NCI-H460 (cell line): Measurements from ENCODE around the gene DAB1. TPM values are rescaled to one million over a fixed set of nuclear protein-coding genes. Genes with fewer than 3 reads are reported as not detected.

Experiments used
- DNase-seq: peaks from one replicate; pipeline ENCODE4 v3.0.0-alpha.2; 2016; ENCODE audit warnings: low read depth; ENCODE audit errors: extremely low read depth
- total RNA-seq: library from RNA; depleted of rRNA; stranded (reverse); fragments of >200 nt; shearing (Covaris generic); gene quantifications from 2 replicates; pipeline ENCODE4 v1.2.3, GENCODE V29; 2014

DAB1 gene
- total RNA-seq, 1 experiment from 2014 or later: 0.45 TPM

DNA sequence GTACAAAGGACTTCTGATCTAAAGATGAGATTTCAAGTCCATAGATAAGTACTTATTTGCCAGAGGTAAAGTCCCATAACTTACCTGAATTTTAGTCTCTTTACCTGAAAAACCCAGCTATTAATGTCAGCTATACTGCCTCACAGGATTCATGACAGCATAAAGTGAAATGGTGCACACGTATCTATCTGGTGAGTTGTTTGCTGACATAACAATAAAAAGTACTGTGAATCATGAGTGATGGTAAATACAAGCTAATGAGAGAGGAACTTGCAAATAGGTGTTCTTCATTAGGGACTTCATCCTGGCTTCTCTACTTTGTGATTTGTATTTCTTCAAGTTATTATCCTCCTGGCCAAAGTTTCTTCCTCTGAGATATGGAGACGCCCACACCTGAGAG is 233.0 kb downstream of the DAB1 start:
- no peak for DNase-seq

- DNase-seq: no peak
Observed at GRCh38 chr1:57188168-57188567, 235.7 kb downstream of the DAB1 start.

GRCh38 chr1:57186455-57186854 is 237.4 kb downstream of the DAB1 start:
- DNase-seq: no peak

DNA sequence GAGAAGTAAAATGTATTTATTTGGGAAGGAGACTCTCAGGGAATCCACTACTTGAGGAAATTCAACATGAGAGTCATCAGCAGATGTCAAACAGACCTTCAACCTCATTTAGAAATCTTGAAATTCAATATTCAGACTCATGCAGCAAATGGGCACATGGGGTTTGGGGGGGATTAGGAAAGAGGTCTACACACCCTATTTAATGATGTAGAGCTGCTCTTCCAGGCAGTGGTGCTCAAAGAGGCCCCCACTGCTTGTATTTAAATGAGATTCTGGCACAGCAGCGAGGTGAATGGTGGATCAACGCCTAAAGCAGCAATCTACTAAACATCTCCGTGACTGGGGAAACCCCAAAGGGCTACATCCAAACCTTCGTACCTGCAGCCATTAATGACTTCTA is 244.9 kb downstream of the DAB1 start:
- no peak for DNase-seq

DNA sequence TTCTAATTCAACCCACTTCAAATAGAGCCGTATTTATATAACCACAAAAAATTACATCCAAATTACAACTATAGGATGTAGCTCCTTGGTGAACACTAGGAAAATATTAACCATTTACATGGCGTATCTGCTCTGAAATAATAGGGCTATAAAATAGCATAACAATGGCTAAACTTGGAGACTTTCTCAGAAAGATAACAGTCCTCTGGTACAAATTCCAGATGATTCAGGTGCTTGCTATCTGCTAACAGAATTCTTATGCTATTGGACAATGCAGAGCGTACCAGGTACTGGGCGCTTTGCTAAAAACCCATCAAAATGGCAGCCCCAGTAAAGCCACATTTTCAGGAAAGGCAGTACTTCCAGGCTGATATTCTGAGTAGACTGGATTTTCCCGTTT is 248.4 kb downstream of the DAB1 start:
- DNase-seq: no peak

GRCh38 chr1:57172040-57172439 is 251.8 kb downstream of the DAB1 start:
- DNase-seq: no peak

DNA sequence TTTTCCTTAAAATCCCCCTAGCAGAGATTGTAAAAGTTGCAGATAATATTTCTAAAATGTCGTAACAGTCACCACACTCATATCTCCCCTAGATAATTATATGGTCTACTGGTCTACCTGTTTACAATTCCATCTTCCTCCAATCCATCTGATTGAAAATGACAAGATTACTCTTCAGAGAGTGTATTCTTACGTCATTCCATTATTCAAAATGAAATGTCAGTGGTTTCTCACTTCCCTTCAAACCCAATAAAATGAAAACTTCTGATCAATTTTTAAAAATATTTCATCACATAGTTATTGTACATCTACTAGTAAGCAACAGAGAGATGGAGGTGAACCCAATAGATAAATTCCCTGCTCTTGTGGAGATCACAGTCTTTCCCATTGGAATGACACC is 255.9 kb downstream of the DAB1 start:
- no peak for DNase-seq

- DNase-seq: no peak
Observed at GRCh38 chr1:57165546-57165945, 258.3 kb downstream of the DAB1 start.

DNA sequence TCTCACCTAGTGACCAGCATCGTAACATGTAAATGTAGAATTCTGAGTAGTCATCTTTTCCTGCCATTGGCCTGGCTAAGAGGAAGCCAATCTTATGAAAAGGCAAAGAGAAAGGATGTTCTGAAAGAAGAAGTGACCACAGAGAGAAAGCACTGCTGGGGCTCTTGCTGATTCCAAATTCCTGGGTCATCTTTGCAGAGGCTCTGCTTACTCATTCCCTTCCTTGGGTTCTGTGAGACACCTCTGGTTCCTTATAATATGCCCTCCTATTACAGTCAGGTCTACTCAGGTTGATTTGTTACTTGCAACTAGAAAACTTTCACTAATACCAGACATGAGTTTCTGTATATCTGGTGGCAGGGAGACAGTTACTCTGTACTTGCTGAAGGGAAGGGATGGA is 259.3 kb downstream of the DAB1 start:
- no peak for DNase-seq

DNA sequence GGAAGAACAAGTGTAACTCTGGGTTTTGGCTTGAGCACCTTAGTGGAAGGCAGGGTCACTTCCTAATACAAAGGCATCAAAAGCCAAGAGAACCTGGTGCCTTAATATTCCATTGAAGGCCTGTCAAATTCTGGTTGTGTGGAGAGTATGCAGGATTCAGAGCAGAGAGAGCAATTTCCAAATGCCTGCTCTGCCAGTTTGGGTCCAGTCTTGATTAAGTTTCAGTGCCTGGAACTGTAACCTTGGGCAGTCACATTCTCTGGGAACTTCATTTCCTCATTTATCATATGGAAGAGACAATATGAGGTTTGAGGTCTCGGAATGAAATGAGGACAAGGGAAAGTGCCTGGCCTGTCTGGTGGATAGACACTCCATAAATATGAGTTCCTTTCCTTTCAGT is 260.1 kb downstream of the DAB1 start:
- no peak for DNase-seq

DNA sequence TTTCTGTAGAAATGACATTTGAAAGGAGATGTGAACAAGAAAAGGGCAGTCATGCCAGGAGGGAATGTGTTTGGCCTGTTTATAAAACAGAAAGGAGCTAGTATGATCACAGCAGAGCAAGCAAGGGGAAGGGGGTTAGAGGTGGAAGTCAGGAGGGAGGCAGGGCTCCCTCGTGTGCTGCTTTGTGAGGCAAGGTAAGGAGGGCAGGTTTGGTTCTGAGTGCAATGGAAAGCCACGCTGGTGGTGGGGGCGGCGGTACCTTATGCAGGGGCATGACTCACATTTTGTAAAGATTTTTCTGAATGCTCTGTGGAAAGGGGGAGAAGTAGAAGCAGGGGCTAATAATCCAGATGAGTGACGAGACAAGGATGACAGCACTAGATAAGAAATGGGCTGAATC is 260.5 kb downstream of the DAB1 start:
- no peak for DNase-seq

- DNase-seq: no peak
Observed at GRCh38 chr1:57162607-57163261, 261.1 kb downstream of the DAB1 start.

DNA sequence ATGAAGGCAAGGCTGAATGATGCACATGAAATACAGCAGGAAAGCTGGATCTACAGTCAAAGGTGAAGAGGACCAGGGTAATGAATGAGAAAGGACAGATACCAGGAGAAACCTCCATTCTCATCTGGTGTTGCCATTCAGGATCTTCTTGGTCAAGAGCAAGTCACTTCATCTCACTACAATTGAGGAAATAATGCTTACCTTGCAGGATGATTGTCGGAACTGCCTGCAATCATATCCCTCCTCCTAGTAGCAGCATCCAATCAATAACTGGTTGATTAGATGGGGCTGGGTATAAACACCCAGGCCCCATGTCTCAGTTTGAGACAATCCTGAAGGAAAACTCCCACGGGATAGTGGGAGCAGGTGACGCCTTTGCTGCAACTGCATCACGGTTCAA is 263.3 kb downstream of the DAB1 start:
- no peak for DNase-seq

DNA sequence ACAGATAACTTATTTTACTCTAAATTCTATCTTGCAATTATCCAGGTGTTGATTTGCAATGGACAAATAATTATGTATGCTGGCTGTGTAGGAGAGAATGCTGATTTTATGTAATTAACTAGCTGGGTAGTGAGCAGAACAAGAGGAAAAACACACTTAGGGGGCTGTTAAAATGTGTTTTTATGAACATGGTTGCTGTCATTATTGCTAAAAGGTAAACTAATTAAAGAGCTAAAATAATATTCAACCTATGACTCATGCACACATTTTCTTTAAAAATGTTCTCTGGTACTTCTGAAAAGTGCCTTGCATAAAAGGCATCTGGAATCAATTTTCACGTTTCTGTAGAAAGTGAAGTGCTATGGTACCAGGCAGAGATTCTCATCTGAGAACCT is 265.3 kb downstream of the DAB1 start:
- no peak for DNase-seq

- no peak for DNase-seq
Observed at GRCh38 chr1:57157818-57158603, 265.8 kb downstream of the DAB1 start.

DNA sequence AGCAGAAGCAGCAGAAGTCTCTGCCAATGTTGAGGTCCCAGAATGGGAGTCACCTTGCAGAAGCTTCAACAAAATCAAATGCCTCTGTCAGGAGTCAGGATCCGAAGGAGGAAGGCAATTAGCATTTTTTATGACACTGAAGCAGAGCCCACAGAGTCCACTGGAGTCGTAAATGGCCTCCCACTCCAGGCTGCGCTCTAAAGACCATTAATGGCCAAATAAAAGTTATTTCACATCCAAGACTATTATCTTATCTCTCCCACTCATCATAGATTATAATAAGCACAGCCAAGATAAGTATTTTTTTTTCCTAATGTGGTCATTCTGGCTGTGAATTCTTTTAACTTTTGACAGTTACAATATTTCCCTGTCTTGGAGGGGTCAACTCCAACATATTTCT is 267.0 kb downstream of the DAB1 start:
- no peak for DNase-seq

- no peak for DNase-seq
Observed at GRCh38 chr1:57146100-57146499, 277.8 kb downstream of the DAB1 start.

DNA sequence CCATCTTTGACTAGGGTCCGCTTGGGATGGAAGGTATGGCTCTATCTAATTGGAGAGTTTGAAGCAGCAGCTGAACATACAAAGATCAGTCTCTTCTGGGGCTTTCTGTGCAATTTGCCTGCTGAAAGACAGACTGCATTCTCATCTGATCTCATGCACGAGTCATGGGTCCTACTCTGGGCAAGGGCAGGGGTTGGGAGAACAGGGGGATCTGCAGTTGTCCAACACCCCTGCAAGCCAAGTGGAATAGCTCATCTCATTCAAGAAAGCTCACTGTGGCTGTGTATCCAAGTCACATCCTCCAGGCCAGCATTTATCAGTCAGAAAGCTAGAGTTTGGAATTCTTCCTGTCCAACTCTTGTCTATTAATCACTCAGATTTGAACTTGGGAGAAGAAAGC is 280.9 kb downstream of the DAB1 start:
- no peak for DNase-seq

GRCh38 chr1:57142169-57142568 is 281.7 kb downstream of the DAB1 start:
- DNase-seq: no peak

DNA sequence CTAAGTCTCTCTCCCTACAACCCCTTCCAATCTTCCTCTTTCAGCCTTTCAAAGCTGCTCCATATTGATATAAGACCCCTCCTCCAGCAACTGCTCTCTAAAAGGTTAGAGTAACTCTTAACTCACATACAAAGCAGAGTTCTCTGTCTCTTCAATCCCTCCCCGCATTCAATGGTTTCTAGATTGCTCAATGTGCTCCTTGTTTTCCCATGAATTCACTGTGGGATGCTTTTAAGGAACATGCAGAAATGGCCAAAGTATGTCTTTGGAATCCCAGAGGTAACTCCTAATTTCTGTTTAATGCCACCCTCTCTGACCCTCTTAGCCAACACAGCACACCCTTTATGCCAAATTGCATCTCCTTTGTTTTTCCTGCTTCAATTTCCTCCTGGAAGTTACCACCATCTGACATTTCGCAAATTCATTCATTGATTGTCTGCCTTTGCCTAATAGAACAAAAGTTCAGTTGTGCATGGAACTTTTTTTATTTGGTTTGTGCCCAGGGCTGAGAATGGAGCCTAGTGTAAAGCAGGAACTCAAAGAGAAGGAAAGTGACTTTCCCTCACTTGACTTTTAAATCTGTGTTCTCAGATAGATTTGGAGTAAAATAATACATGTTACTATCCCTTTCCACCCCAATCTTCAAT is 285.3 kb downstream of the DAB1 start:
- no peak for DNase-seq

- no peak for DNase-seq
Observed at GRCh38 chr1:57137980-57138379, 285.9 kb downstream of the DAB1 start.

DNA sequence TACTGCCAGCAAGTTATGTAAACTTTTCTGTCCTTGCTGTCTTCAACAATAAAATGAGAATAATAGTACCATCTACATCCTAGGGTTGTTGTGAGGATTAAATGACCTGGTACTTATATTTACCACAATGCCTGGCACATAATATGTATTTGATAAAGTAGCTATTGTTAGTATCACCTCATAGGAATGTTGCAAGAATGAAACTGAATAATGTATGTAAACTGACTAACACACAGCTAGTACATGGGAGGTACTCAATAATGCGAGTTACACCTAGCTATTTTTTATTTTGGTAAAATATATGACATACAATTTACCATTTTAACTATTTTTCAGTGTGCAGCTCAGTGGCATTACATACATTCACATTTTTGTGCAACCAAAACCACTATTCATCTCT is 289.1 kb downstream of the DAB1 start:
- no peak for DNase-seq
